Glomerular visceral epithelial cell (primary cell): ENCODE measurements around the gene NUAK1.

Experiments used
- DNase-seq: peaks from one replicate; pipeline ENCODE4 v3.0.0-alpha.2; 2016; ENCODE audit errors: extremely low spot score

NUAK1 gene

DNA sequence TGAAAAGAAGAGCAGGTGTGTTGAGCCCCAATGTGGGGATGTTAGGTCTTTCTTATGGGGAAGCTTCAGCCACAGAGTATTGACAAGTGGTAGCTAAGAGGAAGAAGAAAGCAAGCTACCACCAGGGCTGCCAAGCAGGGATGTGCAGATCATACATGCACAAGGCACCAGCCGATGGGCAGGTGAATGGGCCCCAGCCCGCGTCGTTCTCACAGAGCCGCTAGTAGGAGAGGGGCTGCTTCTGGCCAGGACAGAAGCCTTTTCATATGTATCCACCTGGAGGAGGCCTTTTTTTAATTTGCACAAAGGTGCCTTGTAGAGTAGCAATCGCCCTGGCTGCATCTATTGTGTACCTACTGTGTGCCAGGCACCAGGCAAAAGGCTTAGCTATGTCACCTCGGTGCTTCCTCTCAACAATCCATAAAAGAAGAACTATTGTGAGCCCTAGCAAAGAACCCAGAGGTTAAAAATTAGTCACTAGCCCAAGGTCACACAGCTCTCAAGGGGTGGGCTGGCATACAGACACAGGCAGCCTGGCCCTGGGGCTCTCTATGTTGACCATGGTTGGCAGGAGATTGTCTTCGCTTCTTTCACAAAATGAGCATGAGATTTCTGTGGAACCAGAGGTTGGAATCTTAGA is 8.2 kb downstream of the NUAK1 start:
- DNase-seq: no peak

DNA sequence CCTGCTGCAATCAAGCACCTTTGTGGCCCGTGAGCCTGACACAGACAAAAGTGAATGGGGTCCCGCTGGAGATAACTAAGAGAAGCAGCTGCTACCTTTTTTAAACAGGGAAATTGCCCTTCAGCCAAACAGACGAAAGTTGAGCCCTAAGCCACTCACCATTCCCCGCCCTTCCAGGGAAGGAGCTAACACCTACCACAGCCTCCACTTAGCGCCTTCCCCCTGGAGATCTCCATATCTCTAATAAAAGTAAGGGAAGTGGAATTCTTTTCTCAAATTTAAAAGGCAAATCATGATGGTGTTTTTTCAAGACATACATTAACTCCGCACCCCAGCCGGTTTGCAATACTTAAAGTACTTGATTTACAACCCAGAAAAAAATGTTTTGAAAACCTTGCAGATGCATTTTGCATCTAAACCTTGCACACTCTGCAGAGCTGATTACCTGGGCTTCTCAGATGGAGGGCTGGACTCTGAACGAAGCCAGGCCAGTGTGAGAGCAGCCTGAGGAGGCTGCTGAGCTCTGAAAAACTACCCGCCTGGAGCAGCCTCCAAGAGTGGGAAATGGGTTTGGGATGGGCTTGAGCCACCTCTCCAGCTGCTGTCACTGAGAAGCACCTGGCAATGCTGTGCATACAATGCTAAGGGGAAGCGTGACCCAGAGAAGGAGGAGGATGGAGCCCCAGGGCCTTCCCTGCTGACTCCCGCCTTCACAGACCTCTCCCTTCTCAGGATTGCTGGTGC is 10.0 kb downstream of the NUAK1 start:
- no peak for DNase-seq

DNA sequence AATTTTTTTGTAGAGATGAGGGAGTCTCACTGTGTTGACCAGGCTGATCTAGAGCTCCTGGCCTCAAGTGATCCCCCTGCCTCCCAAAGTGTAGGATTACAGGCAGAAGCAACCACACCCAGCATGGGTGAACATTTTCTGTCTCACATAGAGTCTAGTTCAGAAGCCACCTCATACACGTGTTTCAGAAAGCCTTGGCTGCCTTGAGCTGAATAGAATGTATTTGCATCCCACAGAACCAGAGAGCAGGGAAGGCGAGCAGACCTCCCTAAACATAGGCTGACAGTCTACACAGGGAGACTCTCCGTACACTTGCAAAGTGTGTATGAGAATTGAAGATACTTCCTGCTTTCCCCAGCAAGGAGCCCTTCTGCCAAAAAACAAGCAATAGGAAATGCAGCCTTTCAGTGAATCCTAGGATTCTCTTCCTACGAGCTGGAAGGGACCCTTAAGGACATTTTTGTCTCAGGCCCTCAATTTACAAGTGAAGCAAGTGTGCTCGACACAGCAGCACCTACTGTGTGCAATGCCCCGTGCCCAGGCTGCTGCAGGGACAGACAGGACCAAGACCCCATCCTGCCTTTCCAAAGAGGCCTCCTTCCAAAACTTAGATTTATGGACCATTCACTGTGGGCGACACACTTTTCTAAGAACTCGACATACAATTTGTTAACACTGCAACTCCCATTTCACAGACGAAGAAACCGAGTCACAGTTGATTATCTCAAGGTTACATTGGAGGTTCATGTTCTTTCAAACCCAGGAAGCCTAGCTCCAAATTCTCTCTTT is 11.2 kb downstream of the NUAK1 start:
- DNase-seq: no peak

DNA sequence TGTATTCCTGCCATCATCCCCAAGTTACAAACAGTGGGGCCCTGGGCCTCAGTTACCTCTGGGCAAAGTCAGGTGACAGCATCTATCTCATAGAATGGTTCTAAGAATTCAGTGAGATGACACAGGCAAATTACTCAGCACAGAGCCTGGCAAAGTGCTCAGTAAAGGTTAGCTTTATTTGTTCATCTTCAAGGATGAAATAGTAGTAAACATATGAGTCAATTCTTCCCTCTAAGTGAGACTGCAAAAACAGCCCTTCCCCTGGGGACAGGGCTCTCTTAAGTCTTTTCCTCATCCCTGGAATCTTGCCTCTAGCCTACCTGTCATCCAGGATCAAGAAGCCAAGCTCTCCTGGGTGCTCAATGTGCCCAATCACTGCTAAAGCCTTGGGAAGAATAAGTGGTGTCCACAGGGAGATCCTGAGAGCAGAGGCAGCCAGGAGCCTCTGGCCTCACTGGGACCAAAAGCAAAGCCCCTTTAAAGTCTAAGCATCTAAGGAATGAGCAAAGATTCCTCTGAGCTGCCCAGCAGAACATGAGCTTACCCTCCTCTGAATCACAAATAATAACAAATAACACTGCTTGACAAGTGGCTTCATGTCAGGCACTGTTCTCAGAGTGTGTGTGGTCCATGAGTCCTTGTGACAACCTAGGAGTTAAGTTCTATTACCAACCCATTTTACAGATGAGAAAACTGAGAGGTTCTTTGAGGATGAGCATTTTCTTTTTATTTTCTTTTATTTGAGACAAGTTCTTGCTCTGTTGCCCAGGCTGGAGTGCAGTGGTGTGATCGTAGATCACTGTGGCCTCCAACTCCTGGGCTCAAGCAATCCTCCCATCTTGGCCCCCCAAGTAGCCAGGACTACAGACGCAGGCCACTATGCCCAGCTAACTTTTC is 12.1 kb downstream of the NUAK1 start:
- DNase-seq: no peak

DNA sequence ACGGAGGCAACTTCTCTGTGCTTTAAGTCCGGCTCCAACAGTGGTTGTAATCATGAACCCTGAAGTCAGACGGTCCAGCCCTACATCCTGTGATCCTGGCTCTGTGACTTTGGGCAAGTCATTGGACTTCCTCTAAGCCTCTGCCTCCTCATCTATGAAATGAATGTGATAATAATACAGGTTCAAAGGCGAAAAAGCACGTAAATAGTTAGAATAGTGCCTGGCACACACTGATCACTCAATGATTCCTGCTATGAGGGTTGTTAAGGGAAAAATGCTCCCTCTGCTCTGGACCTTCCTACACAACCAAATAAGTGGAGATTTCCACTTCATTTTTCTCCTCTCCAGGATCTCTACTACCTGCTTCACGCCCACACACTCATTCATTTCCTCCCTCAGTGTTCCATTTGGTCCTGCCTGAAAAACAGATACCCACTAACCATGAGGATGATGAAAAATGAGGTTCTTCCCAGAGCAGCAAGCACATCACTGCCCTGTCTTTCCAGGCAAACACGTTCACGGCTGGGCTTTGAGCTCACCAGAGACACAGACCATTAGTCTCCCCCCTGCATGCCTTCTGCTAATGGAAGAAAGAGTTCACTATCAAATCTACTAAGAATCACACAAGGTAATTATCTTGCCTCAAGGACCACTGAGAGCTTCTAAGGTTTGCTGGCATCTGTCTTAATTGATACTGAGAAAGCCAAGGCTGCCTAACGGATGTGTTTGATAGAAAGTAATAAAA is 13.2 kb downstream of the NUAK1 start:
- no peak for DNase-seq

DNA sequence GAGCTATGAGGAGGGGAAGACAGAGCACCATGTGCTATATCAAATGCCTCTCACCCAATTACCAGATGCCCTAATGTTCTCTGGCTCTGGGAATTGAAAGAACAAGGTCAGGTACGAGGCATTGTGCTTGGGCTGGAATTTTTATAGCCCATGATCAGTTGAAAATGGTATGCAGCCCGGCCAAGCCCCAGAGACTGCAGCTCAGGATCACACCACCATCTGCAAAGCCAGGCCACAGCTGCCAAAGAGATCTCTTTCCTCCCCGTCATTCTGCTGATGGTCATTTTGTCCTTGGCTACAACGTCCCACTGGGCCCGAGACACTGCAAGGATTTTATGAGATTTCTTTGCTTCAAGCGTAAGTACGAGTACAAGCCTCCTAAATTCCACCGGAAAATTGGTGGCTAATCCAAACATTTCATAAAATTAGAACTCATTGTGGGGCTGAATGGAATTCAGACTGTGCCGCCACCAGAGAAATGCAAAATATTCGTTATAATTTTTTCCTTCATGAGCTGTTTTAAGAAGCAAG is 15.1 kb downstream of the NUAK1 start:
- no peak for DNase-seq

DNA sequence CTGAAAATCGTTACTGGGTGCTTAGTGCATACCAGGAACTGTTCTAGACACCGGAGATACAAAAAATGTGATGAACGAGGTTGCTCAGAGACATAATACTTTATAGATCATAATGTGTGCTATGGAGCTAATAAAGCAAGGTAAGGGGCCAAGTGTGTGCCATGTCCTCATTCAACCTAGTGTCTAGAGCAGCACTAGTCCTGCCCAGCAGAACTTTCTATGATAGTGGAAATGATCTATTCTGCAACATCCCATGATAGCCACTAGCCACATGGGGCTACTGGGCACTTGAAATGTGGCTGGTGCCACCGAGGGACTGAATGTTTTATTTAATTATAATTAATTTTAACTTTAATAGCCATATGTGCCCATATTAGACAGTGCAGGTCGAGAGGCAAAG is 15.6 kb downstream of the NUAK1 start:
- no peak for DNase-seq

DNA sequence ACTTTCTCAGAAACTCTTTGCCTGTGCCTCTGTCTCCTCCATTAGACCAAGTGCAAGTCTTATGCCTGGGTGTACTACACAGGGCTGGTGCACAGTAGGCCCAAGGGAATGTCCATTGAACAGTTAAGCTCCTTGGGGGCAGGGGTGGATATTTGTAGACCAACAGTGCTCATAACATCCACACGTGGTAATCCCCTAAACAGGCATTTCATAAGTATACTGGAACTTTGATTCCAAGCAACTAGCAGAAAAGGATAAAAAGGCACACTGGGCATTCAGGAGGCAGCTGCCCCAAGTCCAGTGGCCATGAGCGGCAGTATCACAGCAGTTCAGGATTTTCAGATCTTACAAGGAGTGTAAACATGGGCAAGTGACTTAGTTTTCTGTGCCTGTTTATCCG is 16.8 kb downstream of the NUAK1 start:
- no peak for DNase-seq

DNA sequence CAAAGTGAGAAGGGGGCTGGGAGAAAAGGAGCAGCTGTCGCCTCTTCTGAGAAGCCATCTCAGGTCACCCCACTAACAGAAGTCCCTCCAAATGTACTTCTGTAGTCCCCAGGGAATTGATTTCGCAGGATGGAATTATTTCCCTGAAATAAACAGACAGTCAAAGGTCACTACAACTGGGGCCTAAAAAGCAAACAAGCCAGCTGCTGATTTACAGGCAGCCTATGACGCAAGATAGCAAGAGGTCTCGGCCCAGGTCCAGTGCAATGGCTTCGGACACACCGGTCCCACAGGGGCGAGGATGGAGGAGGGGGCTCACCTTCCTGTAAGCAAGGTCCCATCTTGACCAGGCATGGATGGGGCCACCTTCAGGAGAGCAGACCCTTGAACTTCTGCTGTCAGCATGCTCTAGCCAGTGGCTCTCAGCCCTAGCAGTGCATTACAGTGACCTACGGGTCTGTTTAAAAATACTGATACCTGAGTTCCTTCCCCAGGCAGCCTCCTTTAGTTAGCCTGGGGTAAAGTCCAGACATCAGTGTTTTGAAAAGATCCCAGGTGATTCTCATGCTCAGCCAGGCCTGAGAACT is 18.1 kb downstream of the NUAK1 start:
- no peak for DNase-seq

DNA sequence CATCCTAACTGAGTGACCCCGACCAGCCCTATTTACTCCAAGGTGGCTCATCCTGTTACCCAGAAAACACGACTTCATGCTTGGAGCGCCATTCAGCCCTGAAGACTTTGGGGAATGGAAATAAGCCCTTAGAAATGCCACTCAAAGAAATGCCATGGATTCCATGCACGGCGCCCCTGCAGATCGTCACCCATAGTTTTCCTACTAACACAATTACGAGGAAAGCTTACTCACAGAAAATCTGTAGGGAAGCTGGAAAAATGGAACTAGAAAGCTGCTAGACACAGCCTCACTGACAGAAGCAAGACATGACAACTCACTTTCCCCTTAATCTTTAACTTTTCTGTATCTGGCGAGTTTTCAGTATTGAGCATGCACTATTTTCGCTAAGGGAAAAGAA is 19.5 kb downstream of the NUAK1 start:
- DNase-seq: no peak

DNA sequence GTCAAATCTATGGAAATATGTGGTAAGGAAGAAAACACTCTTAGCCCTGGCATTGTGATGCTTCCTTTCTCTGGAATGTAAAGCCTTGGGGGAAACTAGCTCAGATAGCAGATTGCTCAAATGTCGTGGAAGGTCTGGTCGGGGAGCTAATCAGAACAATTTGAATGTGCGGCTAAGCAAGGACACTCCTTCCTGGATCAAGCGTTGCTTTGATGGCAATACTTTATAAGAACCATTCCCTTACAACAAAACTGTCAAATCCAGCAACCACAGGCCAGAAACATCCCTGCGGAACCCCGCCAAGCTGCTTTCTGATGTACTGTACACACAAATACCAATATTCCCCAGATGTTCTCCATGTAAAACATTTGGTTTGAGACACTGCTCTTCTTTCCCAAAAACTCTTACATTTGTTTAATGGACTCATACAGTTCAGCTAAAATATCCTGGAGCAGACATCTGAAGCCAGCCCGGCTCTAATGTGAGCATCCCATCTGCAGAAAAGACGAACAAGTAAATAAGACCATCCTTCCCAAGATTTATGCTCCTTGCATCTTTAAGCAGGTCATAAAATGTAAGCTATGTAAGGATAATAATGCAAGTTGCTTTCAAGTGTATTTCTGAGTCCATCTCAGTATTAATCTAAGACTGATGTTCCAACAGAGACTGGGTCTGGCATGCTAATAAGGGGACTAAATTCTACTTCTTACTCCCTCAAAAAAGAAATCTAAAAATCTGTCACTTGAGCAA is 20.2 kb downstream of the NUAK1 start:
- DNase-seq: no peak

DNA sequence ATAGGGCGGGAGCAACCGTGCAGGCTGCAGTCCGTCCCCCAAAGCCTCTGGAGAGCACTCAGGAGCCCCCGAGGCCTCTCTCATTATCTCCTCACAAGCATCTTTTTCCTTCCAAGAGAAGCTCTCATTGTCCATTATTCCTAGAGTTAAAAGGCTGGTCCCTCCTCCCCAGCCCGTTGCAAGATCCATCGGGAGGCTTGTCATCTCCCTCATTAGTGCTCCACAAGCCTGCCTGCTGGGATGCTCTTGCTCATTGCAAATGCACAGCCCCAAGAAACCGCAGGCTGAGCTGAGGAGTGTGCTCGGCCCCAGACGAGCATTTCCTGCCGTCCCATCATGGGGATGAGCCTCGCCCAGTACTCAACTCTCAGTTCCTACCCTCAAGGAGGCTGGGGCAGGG is 23.3 kb downstream of the NUAK1 start:
- DNase-seq: no peak

DNA sequence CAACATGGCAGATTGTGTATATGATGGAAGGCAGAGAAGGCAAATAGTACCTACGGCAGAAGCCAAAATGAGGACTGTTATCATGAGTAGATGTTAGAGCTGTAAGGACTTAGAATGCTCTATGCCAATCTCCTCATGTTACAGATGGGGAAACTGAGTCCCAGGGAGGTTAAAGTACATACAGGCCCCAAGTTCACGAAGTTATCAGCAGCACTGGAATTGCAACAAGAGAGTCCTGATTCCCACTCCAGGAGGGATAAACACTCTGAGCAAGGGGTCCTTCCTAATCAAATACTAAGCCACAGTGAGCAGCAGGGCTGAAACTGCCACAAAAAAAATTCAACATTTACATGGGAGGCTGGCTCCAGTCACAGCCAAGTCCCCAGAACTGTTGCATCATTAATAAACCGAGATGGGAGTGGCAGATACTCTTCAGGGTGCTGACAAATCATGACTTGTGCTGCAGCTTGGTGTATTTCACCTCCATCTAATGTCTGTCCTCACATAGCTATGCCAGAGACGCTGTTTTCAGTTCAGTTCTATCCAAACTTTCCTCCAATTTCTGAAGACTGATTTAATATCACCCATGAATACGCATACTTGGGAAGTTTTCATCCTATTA is 24.2 kb downstream of the NUAK1 start:
- no peak for DNase-seq

DNA sequence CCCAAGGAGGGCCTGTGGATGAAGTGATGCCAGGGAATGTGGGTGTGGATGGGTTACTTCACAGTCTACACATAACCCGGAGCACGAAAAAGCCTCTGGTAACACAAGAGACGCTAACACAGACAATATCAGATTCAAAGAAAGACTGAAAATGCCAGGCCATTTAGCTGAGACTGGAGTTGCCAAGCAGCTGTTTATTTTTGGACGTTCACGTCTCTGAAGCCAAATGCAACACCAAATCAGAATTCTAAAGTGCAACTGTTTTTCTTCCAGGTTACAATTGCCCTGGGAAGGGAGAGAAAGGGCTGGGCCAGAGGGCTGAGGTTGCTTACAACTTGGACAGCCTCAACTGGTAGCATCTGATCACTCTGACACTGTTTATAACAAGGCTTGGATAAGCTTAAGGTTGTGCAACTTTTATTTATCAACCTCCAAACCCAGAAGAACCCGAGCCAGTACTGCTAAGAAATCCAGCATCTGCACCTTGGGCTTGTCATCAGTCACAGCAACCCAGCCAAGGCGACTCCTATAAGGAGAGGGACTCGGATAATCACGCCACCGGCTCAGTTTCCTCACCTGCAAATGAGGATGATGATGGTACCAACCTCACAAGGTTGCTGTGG is 24.8 kb downstream of the NUAK1 start:
- DNase-seq: no peak

DNA sequence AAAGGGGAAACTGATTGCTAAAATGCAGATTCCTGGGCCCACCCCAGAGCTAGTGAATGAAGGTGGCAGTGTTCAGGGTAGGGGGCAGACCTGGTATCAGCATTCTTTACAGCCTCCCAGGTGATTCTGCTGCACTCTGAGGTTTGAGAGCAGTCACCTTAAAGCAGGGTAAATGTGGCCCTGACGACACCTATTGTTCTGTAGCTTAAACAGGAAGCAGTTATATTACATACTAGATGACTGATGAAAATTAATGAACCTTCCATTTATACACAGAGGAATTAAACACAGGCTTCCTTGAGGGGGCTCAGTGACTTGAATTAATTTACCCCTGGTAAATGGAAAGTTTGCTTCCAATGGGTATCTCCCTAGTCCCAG is 25.3 kb downstream of the NUAK1 start:
- no peak for DNase-seq

DNA sequence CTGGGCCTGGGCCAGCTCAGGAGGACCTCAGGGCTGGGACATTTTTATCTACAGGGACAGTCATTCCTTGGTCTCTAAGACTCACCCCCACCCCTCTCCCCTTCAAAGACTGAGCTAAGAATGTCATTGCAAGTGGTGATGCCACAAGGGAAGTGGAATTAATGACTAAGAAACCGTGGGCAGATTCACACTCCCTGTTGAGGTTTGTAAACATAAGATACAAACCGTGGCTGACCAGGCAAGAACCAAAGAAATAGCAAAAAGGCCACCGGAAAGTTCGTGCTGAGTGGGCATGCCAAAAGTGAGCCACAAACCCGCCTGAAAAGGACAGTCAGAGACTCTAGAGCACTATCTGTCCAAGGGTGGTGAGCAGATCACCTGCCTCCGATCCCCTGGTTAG is 25.7 kb downstream of the NUAK1 start:
- peak; percentile 65 for DNase-seq

DNA sequence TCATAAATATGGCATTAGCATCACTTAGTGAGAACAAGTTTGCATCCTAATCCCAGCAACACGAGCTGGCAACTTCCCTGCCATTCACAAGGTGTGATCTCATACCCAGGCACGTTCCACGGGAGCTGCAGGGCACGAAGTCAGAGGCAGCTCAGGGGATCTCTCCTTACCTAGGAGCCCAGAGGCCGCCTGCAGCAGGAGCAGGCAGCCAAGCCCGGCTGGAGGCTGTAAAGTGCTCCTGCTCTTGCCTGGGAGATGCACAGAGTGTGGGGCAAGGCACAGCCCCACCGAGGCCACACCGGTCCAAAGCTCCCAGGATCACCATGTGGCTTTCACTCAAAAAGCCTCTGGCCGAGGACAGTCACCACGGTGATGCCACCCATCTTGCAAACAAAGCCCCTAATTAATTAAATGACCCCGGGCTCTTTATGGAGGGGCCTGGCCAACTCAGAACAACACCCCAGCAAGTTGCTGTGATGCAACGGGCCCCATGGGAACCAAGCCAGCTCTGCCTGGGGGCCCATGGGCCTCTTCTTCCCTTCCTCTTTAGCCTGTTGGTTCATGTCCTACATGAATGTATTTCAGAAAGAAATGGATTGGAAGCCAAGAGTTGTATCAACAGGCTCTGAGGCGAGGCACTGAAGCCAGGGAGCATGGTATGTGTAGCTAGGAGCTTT is 26.5 kb downstream of the NUAK1 start:
- DNase-seq: peak; percentile 54

DNA sequence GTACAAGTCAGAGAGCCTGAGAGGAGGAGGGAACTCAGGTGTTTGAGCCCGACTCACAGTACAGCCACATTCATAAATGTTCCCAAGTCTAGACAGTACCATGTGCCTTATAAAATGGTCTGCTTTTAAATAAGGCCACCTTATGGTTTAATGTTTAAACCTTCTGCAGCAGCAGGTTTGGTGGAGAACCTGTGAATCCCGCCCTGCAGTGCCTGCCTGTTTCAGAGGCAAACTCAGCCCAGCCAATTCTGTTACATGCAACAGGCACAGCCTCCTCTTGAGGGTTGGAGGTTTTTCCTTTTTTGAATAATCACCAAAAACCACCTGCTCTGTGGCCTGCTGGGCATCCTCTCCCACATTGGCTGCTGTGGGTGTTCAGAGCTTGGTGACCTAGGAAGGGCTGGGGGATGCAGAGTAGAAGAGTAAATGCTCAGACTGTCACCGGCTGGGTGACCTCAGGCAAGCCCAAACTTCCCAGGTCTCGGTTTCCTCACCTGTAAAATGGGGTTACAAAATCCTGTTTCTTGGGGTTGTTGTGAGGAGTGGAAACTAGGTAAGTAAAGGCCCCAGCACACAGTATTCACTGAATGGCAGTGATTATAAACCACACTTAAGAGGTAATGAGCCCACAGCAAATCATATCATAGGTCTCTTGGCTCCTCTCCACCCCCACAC is 28.0 kb downstream of the NUAK1 start:
- DNase-seq: no peak
